ENCODE data around the gene AQP2. TPM values are rescaled to one million over a fixed set of nuclear protein-coding genes. Genes with fewer than 3 reads are reported as not detected.

Gene AQP2
- total RNA-seq, 3 donors from 2014 or later (not counting 1 experiment from before 2014, with no cell fraction given) = not detected

- Histone ChIP-seq H3K36me3 (ENCODE audit: control insufficient read depth, insufficient read depth, low read length) (no peaks in the 10 kb centered on the region), H3K27me3 (ENCODE audit: control insufficient read depth, insufficient read depth, low read length) (peaks cover under 1% of the 10 kb centered on the region), H3K27ac (ENCODE audit: low read length) (no peak overlapping the region), H3K4me3 (ENCODE audit: low read length) (no peak overlapping the region), H3K4me1 (ENCODE audit: control insufficient read depth, insufficient read depth, low read length) (peaks cover 7% of the 10 kb centered on the region), H3K9me3 (ENCODE audit: control insufficient read depth, insufficient read depth, low read length) (no peaks in the 10 kb centered on the region)
- ATAC-seq (no peak), DNase-seq (no peak)
- H3K27me3 Mint-ChIP-seq (ENCODE audit: low read depth in 2 of 2) = peaks cover 29% of the 10 kb centered on the region in 2 donors
- intact Hi-C loops (cut with micrococcal nuclease) = no loop called here
- no peak overlapping the region for H3K27ac Mint-ChIP-seq
- no peaks in the 10 kb centered on the region for H3K9me3 Mint-ChIP-seq
- H3K36me3 Mint-ChIP-seq = no peaks in the 10 kb centered on the region
- no peak for TF ChIP-seq CTCF (IDR thresholded peaks at IDR 0.05)
- no peak overlapping the region for H3K4me3 Mint-ChIP-seq
- H3K4me1 Mint-ChIP-seq = peaks cover 14 to 15% of the 10 kb centered on the region in 2 donors
- WGBS (ENCODE audit: insufficient coverage) = 85% methylated on average over 10 of the region's 13 CpGs
These were observed 1.4 kb upstream of the AQP2 start for GRCh38 chr12:49948866-49949845.

GRCh38 chr12:49949866-49950265 is 671 bp upstream of the AQP2 start:
- intact Hi-C loops (cut with micrococcal nuclease) = no loop called here
- WGBS (ENCODE audit: insufficient coverage) = 86% methylated on average over 3 of the region's 3 CpGs

GRCh38 chr12:49951411-49952240 is 1.1 kb downstream of the AQP2 start:
- Histone ChIP-seq H3K36me3 (ENCODE audit: control insufficient read depth, insufficient read depth, low read length) (no peaks in the 10 kb centered on the region), H3K9me3 (ENCODE audit: control insufficient read depth, insufficient read depth, low read length) (no peaks in the 10 kb centered on the region), H3K4me3 (ENCODE audit: low read length) (no peak overlapping the region), H3K27me3 (ENCODE audit: control insufficient read depth, insufficient read depth, low read length) (peaks cover 7% of the 10 kb centered on the region), H3K4me1 (ENCODE audit: control insufficient read depth, insufficient read depth, low read length) (no peaks in the 10 kb centered on the region), H3K27ac (ENCODE audit: low read length) (no peak overlapping the region)
- no peaks in the 10 kb centered on the region for H3K4me1 Mint-ChIP-seq
- no peaks in the 10 kb centered on the region for H3K36me3 Mint-ChIP-seq
- no peak for DNase-seq
- H3K4me3 Mint-ChIP-seq = no peak overlapping the region
- H3K9me3 Mint-ChIP-seq = no peaks in the 10 kb centered on the region
- ATAC-seq = no peak
- intact Hi-C loops (cut with micrococcal nuclease) = no loop called here
- no peak for TF ChIP-seq CTCF (IDR thresholded peaks at IDR 0.05)
- WGBS (ENCODE audit: insufficient coverage) = 69% methylated on average over 14 of the region's 14 CpGs
- peaks cover 26 to 31% of the 10 kb centered on the region in 2 donors for H3K27me3 Mint-ChIP-seq (ENCODE audit: low read depth in 2 of 2)
- no peak overlapping the region for H3K27ac Mint-ChIP-seq

More at GRCh38 chr12:49949866-49950265, 671 bp upstream of the AQP2 start:
- H3K27ac ChIP-seq (ENCODE audit: low read length) = no peak overlapping the region
- no peaks in the 10 kb centered on the region for H3K36me3 Mint-ChIP-seq
- DNase-seq = no peak
- no peaks in the 10 kb centered on the region for H3K9me3 ChIP-seq (ENCODE audit: control insufficient read depth, insufficient read depth, low read length)
- no peaks in the 10 kb centered on the region for H3K36me3 ChIP-seq (ENCODE audit: control insufficient read depth, insufficient read depth, low read length)
- no peaks in the 10 kb centered on the region for H3K9me3 Mint-ChIP-seq
- peaks cover 7% of the 10 kb centered on the region for H3K4me1 ChIP-seq (ENCODE audit: control insufficient read depth, insufficient read depth, low read length)
- peaks cover 34 to 36% of the 10 kb centered on the region in 2 donors for H3K27me3 Mint-ChIP-seq (ENCODE audit: low read depth in 2 of 2)
- ATAC-seq = no peak
- no peak overlapping the region for H3K4me3 ChIP-seq (ENCODE audit: low read length)
- no peak overlapping the region for H3K4me3 Mint-ChIP-seq
- H3K27me3 ChIP-seq (ENCODE audit: control insufficient read depth, insufficient read depth, low read length) = peaks cover 3% of the 10 kb centered on the region
- TF ChIP-seq CTCF (IDR thresholded peaks at IDR 0.05) = no peak
- peaks cover 14 to 15% of the 10 kb centered on the region in 2 donors for H3K4me1 Mint-ChIP-seq
- no peak overlapping the region for H3K27ac Mint-ChIP-seq
